Spleen (tissue), 11 donors: ENCODE measurements around the gene BORA. TPM values are rescaled to one million over a fixed set of nuclear protein-coding genes. Genes with fewer than 3 reads are reported as not detected.

Experiments
- DNase-seq: peaks from one replicate; pipeline ENCODE4 v3.0.0-alpha.2; 2020
- H3K27ac ChIP-seq, 8 donors: fragments of 200-600 bp; sonication (generic) in 7 of 8; 1 replicate in 4 of 8; 2 replicates in 4 of 8; pipeline versions ENCODE4 v1.5.0 to v1.8.0; 2016 to 2021; ENCODE audit warnings: inconsistent platforms in 4 of 8, mild to moderate bottlenecking in 4 of 8, moderate library complexity in 1 of 8
- H3K27me3 ChIP-seq, 7 donors: fragments of 200-600 bp; sonication (generic) in 6 of 7; replicated peaks in 1 of 7; 1 replicate in 4 of 7; 2 replicates in 3 of 7; pipeline versions ENCODE4 v1.5.0 to v1.8.0; 2016 to 2021; ENCODE audit warnings: inconsistent platforms in 3 of 7, mild to moderate bottlenecking in 1 of 7
- H3K36me3 ChIP-seq, 6 donors: fragments of 200-600 bp; sonication (generic) in 5 of 6; 1 replicate in 4 of 6; 2 replicates in 2 of 6; pipeline versions ENCODE4 v1.5.0 to v1.8.0; 2016 to 2021; ENCODE audit warnings: inconsistent platforms in 2 of 6
- H3K4me1 ChIP-seq, 6 donors: fragments of 200-600 bp; sonication (generic) in 5 of 6; 1 replicate in 3 of 6; 2 replicates in 3 of 6; pipeline versions ENCODE4 v1.5.0 to v1.8.0; 2016 to 2021; ENCODE audit warnings: inconsistent platforms in 3 of 6
- H3K4me3 ChIP-seq, 8 donors: fragments of 200-600 bp; sonication (generic) in 7 of 8; 1 replicate in 4 of 8; 2 replicates in 4 of 8; pipeline versions ENCODE4 v1.5.0 to v1.8.0; 2016 to 2021; ENCODE audit warnings: inconsistent platforms in 4 of 8, mild to moderate bottlenecking in 4 of 8, moderate library complexity in 2 of 8
- H3K9me3 ChIP-seq, 8 donors: fragments of 200-600 bp; sonication (generic) in 7 of 8; 1 replicate in 4 of 8; 2 replicates in 4 of 8; pipeline versions ENCODE4 v1.5.0 to v1.8.0; 2016 to 2021; ENCODE audit warnings: inconsistent platforms in 4 of 8
- POLR2A ChIP-seq, 3 donors: fragments of 450-650 bp; IDR thresholded peaks; one replicate each; pipeline ENCODE4 v1.5.1; 2017; ENCODE audit warnings: antibody characterized with exemption in 3 of 3, mild to moderate bottlenecking in 1 of 3
- POLR2AphosphoS5 ChIP-seq, 3 donors: sonication (generic); formaldehyde crosslinking; IDR thresholded peaks; one replicate each; pipeline ENCODE4 v1.5.1; 2017; ENCODE audit warnings: antibody characterized with exemption in 3 of 3
- WGBS, 5 donors: extraction: QIAGEN DNeasy Blood & Tissue Kit in 3 of 5; methylation state at CpG; one replicate each; pipeline versions ENCODE4 v1.1.5 to v1.1.7; 2013 to 2018; 5-methylcytosine and 5-hydroxymethylcytosine counted together
- intact Hi-C: fragments of 100-400 bp; cut with DNase I; formaldehyde crosslinking; loops from one replicate; pipeline ENCODE4 v1.15.0; 2023; ENCODE audit warnings: low total_unique reads
- polyA plus RNA-seq, 3 donors: library from polyadenylated mRNA; stranded (reverse); fragments of 200-250 nt; gene quantifications; one replicate each; pipeline ENCODE4 v1.2.1, GENCODE V29; 2013
- total RNA-seq, 7 donors: library from RNA; depleted of rRNA in 3 of 7; stranded (reverse); fragments of >200 nt in 3 of 7; fragmentation: NEBNext Ultra II Directional in 4 of 7; extraction: Animal tissue kit (Norgen Biotek cat#: 25700) in 4 of 7; gene quantifications; one replicate each; pipeline versions ENCODE4 v1.1.0 to v1.2.1, GENCODE V29; 2016 to 2021
- TF ChIP-seq, protein P1 (sequence below), 11 experiments: fragments of 200-600 bp in 7 of 11; fragments of 450-650 bp in 4 of 11; sonication (generic) in 4 of 11; IDR thresholded peaks in 8 of 11; conservative IDR thresholded peaks in 3 of 11; 1 replicate in 7 of 11; 2 replicates in 4 of 11; pipeline versions ENCODE4 v1.4.0 to v1.8.0; 2016 to 2021; ENCODE audit warnings: antibody characterized with exemption in 11 of 11, inconsistent platforms in 4 of 11, mild to moderate bottlenecking in 1 of 11
- donor health status: healthy with polysubstance abuse.
- donor health status: DM: no; HTN: no; CAD: no; lungs with moderate emphysema.
- donor health status: DM: no; HTN: no; CAD: no.
- donor health status: Bipolar disorder and iron deficiency.
- donor health status: healthy.
- donor health status: DM: no; HTN: no; CAD: no.
- donor health status: DM: yes; HTN: yes; CAD: no.

Gene BORA
- total and polyA plus RNA-seq, 10 donors, result 4.4 to 15.1 (median 5.1) TPM

DNA sequence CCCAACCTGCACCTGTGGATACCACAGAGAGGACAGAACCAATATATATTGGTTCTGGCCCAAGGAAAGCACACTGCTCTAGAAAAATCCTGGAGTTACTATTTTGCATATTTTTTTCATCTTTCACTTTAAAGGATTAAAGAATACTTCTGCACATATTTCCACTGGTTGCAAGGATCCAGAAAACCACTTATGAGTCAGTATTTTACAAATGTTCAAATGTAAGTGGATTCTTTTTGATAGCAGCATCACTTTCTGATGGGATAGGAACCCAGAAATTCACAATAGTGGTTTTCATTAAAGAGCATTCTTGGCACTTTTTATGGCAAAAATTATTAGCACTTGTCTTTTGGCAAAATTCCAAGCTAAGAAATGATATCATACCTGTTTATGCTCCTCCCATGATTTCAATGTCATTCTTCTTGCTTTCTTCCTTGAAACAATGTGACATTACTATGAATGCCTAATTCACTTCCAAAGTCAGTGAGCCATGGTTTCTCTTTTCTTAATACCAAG lies 38.5 kb upstream of the BORA start:
- TF ChIP-seq, protein P1, sequence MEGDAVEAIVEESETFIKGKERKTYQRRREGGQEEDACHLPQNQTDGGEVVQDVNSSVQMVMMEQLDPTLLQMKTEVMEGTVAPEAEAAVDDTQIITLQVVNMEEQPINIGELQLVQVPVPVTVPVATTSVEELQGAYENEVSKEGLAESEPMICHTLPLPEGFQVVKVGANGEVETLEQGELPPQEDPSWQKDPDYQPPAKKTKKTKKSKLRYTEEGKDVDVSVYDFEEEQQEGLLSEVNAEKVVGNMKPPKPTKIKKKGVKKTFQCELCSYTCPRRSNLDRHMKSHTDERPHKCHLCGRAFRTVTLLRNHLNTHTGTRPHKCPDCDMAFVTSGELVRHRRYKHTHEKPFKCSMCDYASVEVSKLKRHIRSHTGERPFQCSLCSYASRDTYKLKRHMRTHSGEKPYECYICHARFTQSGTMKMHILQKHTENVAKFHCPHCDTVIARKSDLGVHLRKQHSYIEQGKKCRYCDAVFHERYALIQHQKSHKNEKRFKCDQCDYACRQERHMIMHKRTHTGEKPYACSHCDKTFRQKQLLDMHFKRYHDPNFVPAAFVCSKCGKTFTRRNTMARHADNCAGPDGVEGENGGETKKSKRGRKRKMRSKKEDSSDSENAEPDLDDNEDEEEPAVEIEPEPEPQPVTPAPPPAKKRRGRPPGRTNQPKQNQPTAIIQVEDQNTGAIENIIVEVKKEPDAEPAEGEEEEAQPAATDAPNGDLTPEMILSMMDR (IDR thresholded peaks at IDR 0.05 in 8 of 11, conservative IDR thresholded peaks at IDR 0.05 in 3 of 11), result no peak
- no peak for TF ChIP-seq POLR2A (IDR thresholded peaks at IDR 0.05)
- no peak for TF ChIP-seq POLR2AphosphoS5 (IDR thresholded peaks at IDR 0.05)
- Histone ChIP-seq H3K9me3 (peaks cover 0 to 12% (median 8%) of the 10 kb centered on the region in 8 donors), H3K27me3 (no peaks in the 10 kb centered on the region), H3K36me3 (no peaks in the 10 kb centered on the region), H3K4me1 (no peaks in the 10 kb centered on the region), H3K27ac (no peak overlapping the region), H3K4me3 (no peak overlapping the region)
- intact Hi-C loops, result no loop called here
- no peak for DNase-seq

DNA sequence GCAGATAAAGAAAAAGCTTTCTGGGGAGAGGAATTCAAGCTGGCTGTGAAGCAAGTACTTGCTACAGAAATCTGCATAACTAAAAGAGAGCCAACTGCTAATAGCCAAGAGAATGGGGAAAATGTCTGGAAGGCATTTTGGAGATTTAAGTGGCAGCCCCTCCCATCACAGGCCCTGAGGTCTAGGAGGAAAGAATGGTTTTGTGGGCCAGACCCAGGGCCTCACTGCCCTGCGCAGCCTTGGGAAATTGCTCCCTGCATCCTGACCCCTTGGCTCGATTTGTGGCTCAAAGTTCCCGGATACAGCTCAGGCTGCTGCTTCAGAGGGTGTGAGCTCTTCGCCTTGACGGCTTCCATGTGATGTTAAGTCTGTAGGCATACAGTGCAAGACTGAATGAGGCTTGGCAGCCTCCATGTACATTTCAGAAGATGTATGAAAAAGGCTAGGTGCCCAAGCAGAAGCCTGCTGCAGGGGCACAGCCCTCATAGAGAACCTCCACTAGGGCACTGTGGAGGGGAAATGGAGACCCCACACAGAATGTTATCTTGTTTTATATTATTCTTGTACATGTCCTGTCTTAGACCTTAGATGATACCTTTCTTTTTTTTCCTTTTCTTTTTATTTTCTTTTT lies 34.7 kb upstream of the BORA start:
- Histone ChIP-seq H3K4me1 (no peaks in the 10 kb centered on the region), H3K9me3 (peaks cover 0 to 12% (median 8%) of the 10 kb centered on the region in 8 donors), H3K36me3 (no peaks in the 10 kb centered on the region), H3K27me3 (peaks cover 0 to 7% (median 0%) of the 10 kb centered on the region in 7 donors), H3K27ac (no peak overlapping the region), H3K4me3 (no peak overlapping the region)
- intact Hi-C loops, result no loop called here
- TF ChIP-seq, protein P1 (IDR thresholded peaks at IDR 0.05 in 8 of 11, conservative IDR thresholded peaks at IDR 0.05 in 3 of 11), result no peak
- TF ChIP-seq POLR2A (IDR thresholded peaks at IDR 0.05) (no peak), POLR2AphosphoS5 (IDR thresholded peaks at IDR 0.05) (no peak)
- WGBS, 5 donors, result 56 to 83% (median 69%) methylated on average over 5 of the region's 5 CpGs
- DNase-seq, result no peak

DNA sequence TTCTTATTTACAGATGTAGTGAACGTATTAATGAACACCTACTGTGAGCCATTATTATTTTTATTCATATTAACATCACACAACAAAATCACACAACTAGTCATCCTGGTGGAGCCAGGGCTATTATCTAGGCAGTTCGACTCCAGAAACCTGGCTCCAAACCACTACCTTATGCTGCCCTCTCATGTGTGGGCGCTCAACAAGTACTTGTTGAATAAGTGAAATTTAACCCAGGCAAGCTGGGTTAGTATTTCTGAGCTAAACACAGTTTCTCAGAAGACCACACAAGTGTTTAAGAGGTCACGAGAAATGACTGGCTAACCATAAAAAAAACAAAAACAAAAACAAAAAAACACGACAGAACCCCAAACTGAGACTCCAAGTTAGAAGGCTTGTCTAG lies 33.9 kb upstream of the BORA start:
- no peak overlapping the region for H3K4me3 ChIP-seq
- WGBS, 5 donors, result 78 to 89% (median 82%) methylated on average over 5 of the region's 5 CpGs
- H3K27ac ChIP-seq, result no peak overlapping the region
- H3K36me3 ChIP-seq, result no peaks in the 10 kb centered on the region
- TF ChIP-seq POLR2A (IDR thresholded peaks at IDR 0.05) (no peak), POLR2AphosphoS5 (IDR thresholded peaks at IDR 0.05) (no peak)
- TF ChIP-seq, protein P1 (IDR thresholded peaks at IDR 0.05 in 8 of 11, conservative IDR thresholded peaks at IDR 0.05 in 3 of 11), result no peak
- intact Hi-C loops, result no loop called here
- H3K4me1 ChIP-seq, result no peaks in the 10 kb centered on the region
- H3K27me3 ChIP-seq, result peaks cover 0 to 7% (median 0%) of the 10 kb centered on the region in 7 donors
- DNase-seq, result no peak
- peaks cover 0 to 12% (median 8%) of the 10 kb centered on the region in 8 donors for H3K9me3 ChIP-seq

DNA sequence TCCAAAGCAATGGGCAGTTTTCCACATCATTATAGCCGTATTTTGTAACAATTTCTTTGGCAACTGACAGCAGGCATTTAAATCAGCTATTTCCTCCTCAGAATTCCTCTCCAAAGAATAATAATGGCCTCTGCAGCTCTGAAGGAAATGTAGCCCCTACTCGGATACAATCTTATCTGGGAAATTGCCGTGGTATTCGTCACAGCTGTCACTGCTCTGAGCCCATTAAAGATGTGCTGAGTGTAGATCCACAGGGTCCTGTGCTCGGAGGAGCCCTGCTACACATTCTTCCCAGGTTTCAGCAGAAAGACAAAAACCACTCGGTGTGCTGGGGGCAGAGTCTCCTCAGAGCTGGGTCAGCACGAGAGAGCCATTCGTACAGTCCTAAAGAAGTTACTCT lies 33.4 kb upstream of the BORA start:
- no peak for DNase-seq
- H3K4me3 ChIP-seq, result no peak overlapping the region
- peaks cover 0 to 7% (median 0%) of the 10 kb centered on the region in 7 donors for H3K27me3 ChIP-seq
- peaks cover 0 to 12% (median 8%) of the 10 kb centered on the region in 8 donors for H3K9me3 ChIP-seq
- no peaks in the 10 kb centered on the region for H3K4me1 ChIP-seq
- H3K36me3 ChIP-seq, result no peaks in the 10 kb centered on the region
- TF ChIP-seq POLR2AphosphoS5 (IDR thresholded peaks at IDR 0.05) (no peak), POLR2A (IDR thresholded peaks at IDR 0.05) (no peak)
- TF ChIP-seq, protein P1 (IDR thresholded peaks at IDR 0.05 in 8 of 11, conservative IDR thresholded peaks at IDR 0.05 in 3 of 11), result no peak
- 58 to 79% (median 73%) methylated on average over 8 of the region's 8 CpGs for WGBS, 5 donors
- intact Hi-C loops, result no loop called here
- no peak overlapping the region for H3K27ac ChIP-seq
